HEK293T (cell line): ENCODE data around the gene SLC25A27.

ENCODE experiments used
- ARNT ChIP-seq: fragments of 450-650 bp; IDR thresholded peaks from 2 replicates; pipeline ENCODE4 v1.6.1; 2017; ENCODE audit warnings: mild to moderate bottlenecking
- BHLHE40 ChIP-seq: fragments of 450-650 bp; IDR thresholded peaks from 2 replicates; pipeline ENCODE4 v1.6.1; 2016; ENCODE audit warnings: mild to moderate bottlenecking, moderate library complexity, borderline replicate concordance
- CTBP1 ChIP-seq: fragments of 450-650 bp; IDR thresholded peaks from 2 replicates; pipeline ENCODE4 v1.6.1; 2016; ENCODE audit warnings: borderline replicate concordance
- FOXK2 ChIP-seq: fragments of 450-650 bp; IDR thresholded peaks from 2 replicates; pipeline ENCODE4 v1.6.1; 2016; ENCODE audit warnings: mild to moderate bottlenecking
- LEF1 ChIP-seq: fragments of 450-650 bp; IDR thresholded peaks from 2 replicates; pipeline ENCODE4 v1.6.1; 2017; ENCODE audit warnings: mild to moderate bottlenecking, borderline replicate concordance
- NFRKB ChIP-seq: fragments of 450-650 bp; IDR thresholded peaks from 2 replicates; pipeline ENCODE4 v1.6.1; 2016; ENCODE audit warnings: mild to moderate bottlenecking, moderate library complexity
- PKNOX1 ChIP-seq: fragments of 450-650 bp; IDR thresholded peaks from 2 replicates; pipeline ENCODE4 v1.6.1; 2016
- ZNF384 ChIP-seq: fragments of 450-650 bp; IDR thresholded peaks from 2 replicates; pipeline ENCODE4 v1.6.1; 2016

- no peak for TF ChIP-seq ZNF384
- TF ChIP-seq PKNOX1, result no peak
- TF ChIP-seq NFRKB, result no peak
- no peak for TF ChIP-seq FOXK2
- no peak for TF ChIP-seq CTBP1
- TF ChIP-seq ARNT, result no peak
- TF ChIP-seq LEF1, result no peak
- no peak for TF ChIP-seq BHLHE40
Measured at GRCh38 chr6:46674410-46674809, 21.6 kb downstream of the SLC25A27 start.
